Pancreas (tissue), 10 donors: Measurements from ENCODE around the gene TIMP3. TPM values are rescaled to one million over a fixed set of nuclear protein-coding genes. Genes with fewer than 3 reads are reported as not detected.
"Not testable (repeated sequence)": the region's sequence is repeated elsewhere in the genome, so short reads cannot be mapped to it uniquely, and the experiment has no call there.

ENCODE experiments used
- ATAC-seq, 4 donors: fragments of 200-7000 bp; cut with Tn5 transposase; one replicate each; pipeline versions ENCODE4 v1.8.0 to v1.9.1; 2020; ENCODE audit warnings: mild to moderate bottlenecking in 4 of 4, moderate library complexity in 4 of 4
- DNase-seq, 6 donors: peaks; one replicate each; pipeline ENCODE4 v3.0.0-alpha.2; 2020
- FAIRE-seq: peaks from 2 replicates; lab custom pipeline; 2012; peaks lifted over from hg19 to GRCh38; lab: Jason Lieb, UNC
- H3K27ac ChIP-seq, 4 donors: fragments of 200-600 bp; sonication (generic); 1 replicate in 3 of 4; 2 replicates in 1 of 4; pipeline versions ENCODE4 v1.5.0 to v1.8.0; 2020
- H3K27me3 ChIP-seq, 4 donors: fragments of 200-600 bp; one replicate each; pipeline ENCODE4 v1.8.0; 2021
- H3K36me3 ChIP-seq, 3 donors: fragments of 200-600 bp; sonication (generic) in 1 of 3; one replicate each; pipeline versions ENCODE4 v1.5.0 to v1.8.0; 2020 to 2021
- H3K4me1 ChIP-seq, 3 donors: fragments of 200-600 bp; one replicate each; pipeline ENCODE4 v1.8.0; 2021
- H3K4me3 ChIP-seq, 4 donors: fragments of 200-600 bp; sonication (generic) in 2 of 4; one replicate each; pipeline versions ENCODE4 v1.5.0 to v1.8.0; 2020 to 2021
- H3K9me3 ChIP-seq, 4 donors: fragments of 200-600 bp; one replicate each; pipeline ENCODE4 v1.8.0; 2021
- CTCF ChIP-seq, 4 donors: fragments of 200-600 bp; sonication (generic) in 3 of 4; IDR thresholded peaks; one replicate each; pipeline versions ENCODE4 v1.5.0 to v1.8.0; 2021; ENCODE audit warnings: antibody characterized with exemption in 4 of 4
- WGBS, 2 donors: extraction: QIAGEN DNeasy Blood & Tissue Kit; methylation state at CpG; one replicate each; pipeline ENCODE4 v1.1.7; 2013; 5-methylcytosine and 5-hydroxymethylcytosine counted together
- intact Hi-C, 3 donors: fragments of 100-400 bp; cut with DNase I; formaldehyde crosslinking; loops; one replicate each; pipeline versions ENCODE4 v1.11.1 to v1.14.2; 2022
- polyA plus RNA-seq, 2 donors: library from polyadenylated mRNA; stranded (reverse); fragments of 200-250 nt; gene quantifications; one replicate each; pipeline ENCODE4 v1.2.3, GENCODE V29; 2013
- total RNA-seq, 6 donors: library from RNA; stranded (reverse); fragmentation: NEBNext Ultra II Directional in 4 of 6; extraction: Animal tissue kit (Norgen Biotek cat#: 25700) in 4 of 6; gene quantifications; one replicate each; pipeline versions ENCODE4 v1.2.1 to v1.2.4, GENCODE V29; 2021 to 2023
- donor health status: healthy with polysubstance abuse.
- donor health status: DM: no; HTN: no; CAD: no; lungs with moderate emphysema.
- donor health status: DM: no; HTN: no; CAD: no.
- donor health status: control.
- donor health status: control.
- donor health status: Bipolar disorder and iron deficiency.
- donor health status: DM: yes; HTN: yes; CAD: no.
- donor health status: DM: no; HTN: no; CAD: no.
- donor health status: DM: no; HTN: no; CAD: no.
- donor health status: DM: yes; HTN: yes; CAD: no.

The TIMP3 gene
- total and polyA plus RNA-seq, 8 donors, result 14.0 to 87.0 (median 48.2) TPM

- Histone ChIP-seq H3K36me3 (no peaks in the 10 kb centered on the region), H3K9me3 (no peaks in the 10 kb centered on the region), H3K4me1 (no peaks in the 10 kb centered on the region), H3K4me3 (no peak overlapping the region), H3K27me3 (no peaks in the 10 kb centered on the region), H3K27ac (no peak overlapping the region)
- no peak for TF ChIP-seq CTCF (IDR thresholded peaks at IDR 0.05)
- ATAC-seq (no peak), DNase-seq (no peak), FAIRE-seq (no peak)
- intact Hi-C loops, result no loop called here
These were observed 69.0 kb downstream of the TIMP3 start for GRCh38 chr22:32870474-32870873.

- H3K4me1 ChIP-seq, H3K27ac ChIP-seq, ATAC-seq, intact Hi-C loops, H3K27me3 ChIP-seq, H3K36me3 ChIP-seq, H3K4me3 ChIP-seq, FAIRE-seq, H3K9me3 ChIP-seq, DNase-seq: not testable (repeated sequence)
- 50 to 60% methylated on average over 5 of the region's 5 CpGs for WGBS, 2 donors
These were observed 72.1 kb downstream of the TIMP3 start for GRCh38 chr22:32873604-32874003.

- no peaks in the 10 kb centered on the region for H3K4me1 ChIP-seq
- 50 to 69% methylated on average over 4 of the region's 4 CpGs for WGBS, 2 donors
- TF ChIP-seq CTCF (IDR thresholded peaks at IDR 0.05), result no peak
- H3K27me3 ChIP-seq, result no peaks in the 10 kb centered on the region
- no peaks in the 10 kb centered on the region for H3K9me3 ChIP-seq
- DNase-seq, result no peak
- H3K4me3 ChIP-seq, result no peak overlapping the region
- no peak for FAIRE-seq
- intact Hi-C loops, result no loop called here
- ATAC-seq, result no peak
- no peak overlapping the region for H3K27ac ChIP-seq
- H3K36me3 ChIP-seq, result no peaks in the 10 kb centered on the region
These were observed 72.9 kb downstream of the TIMP3 start for GRCh38 chr22:32874385-32874784.

- H3K4me1 ChIP-seq, result no peaks in the 10 kb centered on the region
- no peaks in the 10 kb centered on the region for H3K27me3 ChIP-seq
- ATAC-seq (no peak), FAIRE-seq (no peak), DNase-seq (no peak)
- 57 to 67% methylated on average over 10 of the region's 10 CpGs for WGBS, 2 donors
- intact Hi-C loops, result no loop called here
- TF ChIP-seq CTCF (IDR thresholded peaks at IDR 0.05), result no peak
- H3K9me3 ChIP-seq, result no peaks in the 10 kb centered on the region
- no peaks in the 10 kb centered on the region for H3K36me3 ChIP-seq
- H3K27ac ChIP-seq, result no peak overlapping the region
- H3K4me3 ChIP-seq, result no peak overlapping the region
These were observed 73.5 kb downstream of the TIMP3 start for GRCh38 chr22:32874976-32875375.

- Histone ChIP-seq H3K36me3 (no peaks in the 10 kb centered on the region), H3K4me1 (no peaks in the 10 kb centered on the region), H3K9me3 (no peaks in the 10 kb centered on the region), H3K4me3 (no peak overlapping the region), H3K27ac (no peak overlapping the region), H3K27me3 (no peaks in the 10 kb centered on the region)
- FAIRE-seq, result no peak
- DNase-seq, result no peak
- intact Hi-C loops, result no loop called here
- no peak for ATAC-seq
- 73 to 95% methylated on average over 2 of the region's 2 CpGs for WGBS, 2 donors
- no peak for TF ChIP-seq CTCF (IDR thresholded peaks at IDR 0.05)
These were observed 75.0 kb downstream of the TIMP3 start for GRCh38 chr22:32876516-32876915.

- DNase-seq (no peak), FAIRE-seq (no peak), ATAC-seq (no peak)
- H3K27ac ChIP-seq, result no peak overlapping the region
- no peaks in the 10 kb centered on the region for H3K27me3 ChIP-seq
- no peaks in the 10 kb centered on the region for H3K36me3 ChIP-seq
- 54 to 63% methylated on average over 3 of the region's 3 CpGs for WGBS, 2 donors
- intact Hi-C loops, result no loop called here
- H3K9me3 ChIP-seq, result no peaks in the 10 kb centered on the region
- H3K4me1 ChIP-seq, result no peaks in the 10 kb centered on the region
- TF ChIP-seq CTCF (IDR thresholded peaks at IDR 0.05), result no peak
- no peak overlapping the region for H3K4me3 ChIP-seq
These were observed 75.7 kb downstream of the TIMP3 start for GRCh38 chr22:32877196-32877595.
